CD4-positive, alpha-beta T cell treated with Interferon gamma for 1 hour (primary cell): ENCODE data around the gene PCBP1.
A peak's percentile ranks its signal among the peaks of the same experiment; 100 is the strongest.
"Not testable (repeated sequence)": the region's sequence is repeated elsewhere in the genome, so short reads cannot be mapped to it uniquely, and the experiment has no call there.

Source experiments
- DNase-seq: peaks from one replicate; pipeline ENCODE4 v3.0.0-alpha.2; 2020

The PCBP1 gene

GRCh38 chr2:70128005-70128404, 40.7 kb downstream of the PCBP1 start:
- no peak for DNase-seq

- DNase-seq: not testable (repeated sequence)
Observed at GRCh38 chr2:70131344-70132143, 44.3 kb downstream of the PCBP1 start.

DNA sequence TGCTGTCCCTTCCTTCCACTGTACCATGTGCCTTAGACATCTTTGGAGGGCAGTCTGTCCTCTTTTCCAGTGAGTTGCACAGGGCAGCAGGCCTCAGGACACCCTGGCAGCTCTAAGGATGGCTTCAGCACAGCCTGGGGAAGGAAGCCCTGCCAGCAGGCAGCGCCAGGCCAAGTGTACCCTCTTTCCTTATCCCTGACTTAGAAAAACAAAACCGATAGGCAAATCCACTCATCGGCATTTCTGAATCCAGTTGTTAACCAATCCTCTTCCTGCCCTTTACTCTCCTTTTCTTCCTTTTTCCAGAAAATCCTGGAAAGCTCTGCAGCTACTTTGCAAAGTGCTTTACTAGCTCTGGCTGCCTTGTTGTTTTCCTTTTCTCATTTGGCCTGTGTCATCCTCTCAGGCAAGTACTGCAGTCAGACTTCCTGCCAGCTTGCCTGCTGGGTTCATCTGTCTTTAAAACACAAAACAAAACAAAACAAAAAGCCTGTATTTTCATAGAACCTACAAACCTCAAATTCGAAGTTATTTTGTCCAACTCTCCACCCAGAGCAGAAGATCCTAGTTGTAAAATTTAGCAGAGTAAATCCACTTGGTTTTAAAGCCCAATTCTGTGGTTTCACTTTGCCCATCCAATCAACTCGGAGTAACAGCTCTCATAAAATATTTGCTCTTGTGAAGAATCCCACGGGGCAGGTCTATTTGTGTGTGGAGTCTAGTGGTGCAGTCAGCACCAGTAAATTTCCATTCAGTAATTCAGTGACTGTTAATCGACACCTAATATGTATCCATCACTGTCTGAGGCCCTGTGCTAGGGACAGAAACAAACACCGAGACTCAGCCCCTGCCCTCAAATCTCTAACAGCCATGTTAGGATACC, 45.2 kb downstream of the PCBP1 start:
- DNase-seq: peak; percentile 35

DNA sequence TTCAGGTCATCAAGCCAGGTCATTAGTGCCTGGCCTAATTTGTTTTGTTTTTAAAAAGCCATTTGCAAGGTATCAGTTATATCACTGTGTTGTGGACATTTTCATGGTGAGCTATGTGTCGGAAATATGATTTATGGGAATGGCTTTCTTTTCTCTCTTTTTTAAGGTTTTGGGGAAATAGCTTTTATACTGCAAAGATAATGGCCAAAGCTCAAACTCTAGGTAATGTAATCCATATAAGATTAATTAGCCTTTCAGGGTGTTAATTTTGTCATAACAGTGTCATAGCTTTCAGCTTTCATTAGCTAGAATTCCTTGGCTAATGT, 45.8 kb downstream of the PCBP1 start:
- DNase-seq: no peak

GRCh38 chr2:70133491-70134322, 46.4 kb downstream of the PCBP1 start:
- no peak for DNase-seq

DNA sequence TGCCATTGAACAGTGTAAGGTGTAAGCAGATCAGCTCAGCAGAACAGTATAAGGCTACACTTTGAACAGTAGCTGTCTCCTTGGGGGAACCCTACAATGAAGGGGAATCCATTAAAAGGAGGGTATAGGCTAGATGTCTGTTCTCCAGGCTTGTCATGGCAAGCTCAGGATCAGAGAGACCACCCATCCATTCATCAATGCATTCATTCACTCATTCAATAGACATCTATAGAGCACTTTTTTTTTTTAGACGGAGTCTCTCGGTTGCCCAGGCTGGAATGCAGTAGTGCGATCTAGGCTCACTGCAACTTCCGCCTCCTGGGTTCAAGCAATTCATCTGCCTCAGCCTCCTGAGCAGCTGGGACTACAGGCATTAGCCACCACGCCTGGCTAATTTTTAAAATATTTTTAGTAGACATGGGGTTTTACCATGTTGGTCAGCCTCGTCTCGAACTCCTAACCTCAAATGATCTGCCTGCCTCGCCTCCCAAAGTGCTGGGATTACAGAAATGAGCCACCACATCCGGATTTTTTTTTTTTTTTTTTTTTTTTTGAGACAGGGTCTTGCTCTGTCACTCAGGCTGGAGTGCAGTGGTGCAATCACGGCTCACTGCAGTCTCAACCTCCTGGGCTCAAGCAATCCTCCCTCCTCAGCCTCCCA, 47.2 kb downstream of the PCBP1 start:
- DNase-seq: not testable (repeated sequence)
